ENCODE data around the gene FBXL16. TPM values are rescaled to one million over a fixed set of nuclear protein-coding genes. Genes with fewer than 3 reads are reported as not detected.

FBXL16 gene
- polyA plus RNA-seq, 5 donors: 0.30 to 0.75 (median 0.59) TPM

GRCh38 chr16:645852-646678, 59.5 kb downstream of the FBXL16 start:
- no peak for DNase-seq

- no peak for DNase-seq
These were observed 61.0 kb downstream of the FBXL16 start for GRCh38 chr16:644556-644955.

- no peak for DNase-seq
These were observed 62.6 kb downstream of the FBXL16 start for GRCh38 chr16:643050-643368.

Other genes with a start within 250 kb of the FBXL16 start
- 10 to 100 TPM; 13.0 to 39.5 (median 20.8) TPM for gene CAPN15, start 178.1 kb downstream of the FBXL16 start, polyA plus RNA-seq (ENCODE audit: insufficient read depth in 1 of 5, insufficient read length in 5 of 5, low replicate concordance in 1 of 5)
- gene PRR35, start 145.4 kb downstream of the FBXL16 start, polyA plus RNA-seq (ENCODE audit: insufficient read depth in 1 of 5, insufficient read length in 5 of 5, low replicate concordance in 1 of 5): under 1 TPM in 1 of 5 donors, not detected in 4; 0.07 TPM
- 1 to 10 TPM; 1.5 to 4.9 (median 2.9) TPM for gene NHLRC4, start 138.8 kb downstream of the FBXL16 start, polyA plus RNA-seq (ENCODE audit: insufficient read depth in 1 of 5, insufficient read length in 5 of 5, low replicate concordance in 1 of 5)
- gene PIGQ, start 135.8 kb downstream of the FBXL16 start, polyA plus RNA-seq (ENCODE audit: insufficient read depth in 1 of 5, insufficient read length in 5 of 5, low replicate concordance in 1 of 5): 10 to 100 TPM; 28.8 to 48.1 (median 35.6) TPM
- gene RAB40C, start 115.7 kb downstream of the FBXL16 start, polyA plus RNA-seq (ENCODE audit: insufficient read depth in 1 of 5, insufficient read length in 5 of 5, low replicate concordance in 1 of 5): 10 to 100 TPM; 15.3 to 33.7 (median 22.9) TPM
- gene WFIKKN1, start 74.8 kb downstream of the FBXL16 start, polyA plus RNA-seq (ENCODE audit: insufficient read depth in 1 of 5, insufficient read length in 5 of 5, low replicate concordance in 1 of 5): 1 to 10 TPM in 1 of 5 donors, under 1 TPM in 4; 0.20 to 1.2 (median 0.36) TPM
- gene METTL26, start 69.5 kb downstream of the FBXL16 start, polyA plus RNA-seq (ENCODE audit: insufficient read depth in 1 of 5, insufficient read length in 5 of 5, low replicate concordance in 1 of 5): 10 to 100 TPM; 37.9 to 74.1 (median 49.3) TPM
- gene MCRIP2, start 64.0 kb downstream of the FBXL16 start, polyA plus RNA-seq (ENCODE audit: insufficient read depth in 1 of 5, insufficient read length in 5 of 5, low replicate concordance in 1 of 5): 10 to 100 TPM in 3 of 5 donors, 1 to 10 TPM in 2; 6.0 to 16.9 (median 10.4) TPM
- gene WDR90, start 56.4 kb downstream of the FBXL16 start, polyA plus RNA-seq (ENCODE audit: insufficient read depth in 1 of 5, insufficient read length in 5 of 5, low replicate concordance in 1 of 5): 10 to 100 TPM; 31.5 to 52.8 (median 39.5) TPM
- gene RHOT2, start 37.7 kb downstream of the FBXL16 start, polyA plus RNA-seq (ENCODE audit: insufficient read depth in 1 of 5, insufficient read length in 5 of 5, low replicate concordance in 1 of 5): 100 to 1,000 TPM in 1 of 5 donors, 10 to 100 TPM in 4; 47.5 to 119 (median 70.3) TPM
- gene RHBDL1, start 30.1 kb downstream of the FBXL16 start, polyA plus RNA-seq (ENCODE audit: insufficient read depth in 1 of 5, insufficient read length in 5 of 5, low replicate concordance in 1 of 5): 1 to 10 TPM in 2 of 5 donors, under 1 TPM in 3; 0.38 to 1.8 (median 0.81) TPM
- 100 to 1,000 TPM in 2 of 5 donors, 10 to 100 TPM in 3; 83.8 to 142 (median 96.2) TPM for gene STUB1, start 25.4 kb downstream of the FBXL16 start, polyA plus RNA-seq (ENCODE audit: insufficient read depth in 1 of 5, insufficient read length in 5 of 5, low replicate concordance in 1 of 5)
- 10 to 100 TPM; 39.5 to 69.5 (median 43.3) TPM for gene JMJD8, start 21.5 kb downstream of the FBXL16 start, polyA plus RNA-seq (ENCODE audit: insufficient read depth in 1 of 5, insufficient read length in 5 of 5, low replicate concordance in 1 of 5)
- gene WDR24, start 15.4 kb downstream of the FBXL16 start, polyA plus RNA-seq (ENCODE audit: insufficient read depth in 1 of 5, insufficient read length in 5 of 5, low replicate concordance in 1 of 5): 10 to 100 TPM in 3 of 5 donors, 1 to 10 TPM in 2; 7.4 to 15.3 (median 11.7) TPM
- 10 to 100 TPM in 3 of 5 donors, 1 to 10 TPM in 2; 6.7 to 44.0 (median 10.8) TPM for gene METRN, start 9.3 kb upstream of the FBXL16 start, polyA plus RNA-seq (ENCODE audit: insufficient read depth in 1 of 5, insufficient read length in 5 of 5, low replicate concordance in 1 of 5)
- gene ANTKMT, start 15.3 kb upstream of the FBXL16 start, polyA plus RNA-seq (ENCODE audit: insufficient read depth in 1 of 5, insufficient read length in 5 of 5, low replicate concordance in 1 of 5): 10 to 100 TPM in 3 of 5 donors, 1 to 10 TPM in 2; 5.3 to 22.5 (median 10.8) TPM
- gene CCDC78, start 20.6 kb upstream of the FBXL16 start, polyA plus RNA-seq (ENCODE audit: insufficient read depth in 1 of 5, insufficient read length in 5 of 5, low replicate concordance in 1 of 5): 10 to 100 TPM in 1 of 5 donors, 1 to 10 TPM in 4; 1.3 to 13.0 (median 6.3) TPM
- gene HAGHL, start 21.3 kb upstream of the FBXL16 start, polyA plus RNA-seq (ENCODE audit: insufficient read depth in 1 of 5, insufficient read length in 5 of 5, low replicate concordance in 1 of 5): 1 to 10 TPM; 2.1 to 7.3 (median 3.5) TPM
- gene CIAO3, start 35.2 kb upstream of the FBXL16 start, polyA plus RNA-seq (ENCODE audit: insufficient read depth in 1 of 5, insufficient read length in 5 of 5, low replicate concordance in 1 of 5): 10 to 100 TPM; 16.2 to 25.7 (median 16.8) TPM
- 10 to 100 TPM in 4 of 5 donors, 1 to 10 TPM in 1; 9.5 to 33.2 (median 18.5) TPM for gene MSLN, start 54.9 kb upstream of the FBXL16 start, polyA plus RNA-seq (ENCODE audit: insufficient read depth in 1 of 5, insufficient read length in 5 of 5, low replicate concordance in 1 of 5)
- 10 to 100 TPM in 3 of 5 donors, 1 to 10 TPM in 2; 8.3 to 19.2 (median 10.4) TPM for gene RPUSD1, start 82.6 kb upstream of the FBXL16 start, polyA plus RNA-seq (ENCODE audit: insufficient read depth in 1 of 5, insufficient read length in 5 of 5, low replicate concordance in 1 of 5)
- 10 to 100 TPM; 16.8 to 31.0 (median 25.2) TPM for gene CHTF18, start 82.8 kb upstream of the FBXL16 start, polyA plus RNA-seq (ENCODE audit: insufficient read depth in 1 of 5, insufficient read length in 5 of 5, low replicate concordance in 1 of 5)
- under 1 TPM in 1 of 5 donors, not detected in 4; 0.10 TPM for gene GNG13, start 94.9 kb upstream of the FBXL16 start, polyA plus RNA-seq (ENCODE audit: insufficient read depth in 1 of 5, insufficient read length in 5 of 5, low replicate concordance in 1 of 5)

Measured in right lung (tissue), 5 donors.